NCI-H446 (cell line): ENCODE measurements around the gene TRA2A.
"Not testable (repeated sequence)": the region's sequence is repeated elsewhere in the genome, so short reads cannot be mapped to it uniquely, and the experiment has no call there.

Source experiments
- DNase-seq, 2 experiments: peaks; one replicate each; lab custom pipeline; 2025; lab: John Stamatoyannopoulos, UW

TRA2A gene

DNA sequence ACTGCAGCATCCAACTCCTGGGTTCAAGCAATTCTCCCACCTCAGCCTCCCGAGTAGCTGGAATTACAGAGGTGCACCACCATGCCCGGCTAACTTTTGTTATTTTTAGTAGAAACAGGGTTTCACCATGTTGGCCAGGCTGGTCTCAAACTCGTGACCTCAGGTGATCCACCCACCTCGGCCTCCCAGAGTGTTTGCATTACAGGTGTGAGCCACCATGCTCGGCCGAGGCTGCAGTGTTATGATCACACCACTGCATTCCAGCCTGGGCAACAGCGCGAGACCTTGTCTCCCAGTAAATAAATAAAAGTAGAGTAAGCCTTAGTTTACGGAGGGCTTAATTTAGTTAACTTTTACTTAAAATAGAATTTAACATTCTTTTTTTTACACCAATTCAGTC, 37.8 kb downstream of the TRA2A start:
- DNase-seq = no peak

DNA sequence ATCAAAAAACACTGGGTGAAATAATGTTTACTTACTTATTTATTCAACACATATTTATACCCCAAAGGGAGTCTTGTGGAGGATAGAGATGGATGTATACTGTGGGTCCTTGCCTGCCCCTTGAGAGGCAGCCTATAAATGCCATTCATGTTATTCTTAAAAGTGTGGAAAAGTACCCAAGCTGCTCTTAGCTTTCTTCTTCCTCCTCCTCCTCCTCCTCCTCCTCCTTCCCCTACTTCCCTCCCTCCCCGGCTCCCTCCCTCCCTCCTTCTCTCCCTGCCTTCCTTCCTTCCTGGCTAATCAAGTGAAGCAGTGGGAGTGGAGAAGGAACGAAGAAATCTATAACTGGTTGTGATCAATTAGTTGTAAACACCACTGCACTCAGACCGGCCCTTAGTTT, 40.3 kb downstream of the TRA2A start:
- no peak for DNase-seq

DNA sequence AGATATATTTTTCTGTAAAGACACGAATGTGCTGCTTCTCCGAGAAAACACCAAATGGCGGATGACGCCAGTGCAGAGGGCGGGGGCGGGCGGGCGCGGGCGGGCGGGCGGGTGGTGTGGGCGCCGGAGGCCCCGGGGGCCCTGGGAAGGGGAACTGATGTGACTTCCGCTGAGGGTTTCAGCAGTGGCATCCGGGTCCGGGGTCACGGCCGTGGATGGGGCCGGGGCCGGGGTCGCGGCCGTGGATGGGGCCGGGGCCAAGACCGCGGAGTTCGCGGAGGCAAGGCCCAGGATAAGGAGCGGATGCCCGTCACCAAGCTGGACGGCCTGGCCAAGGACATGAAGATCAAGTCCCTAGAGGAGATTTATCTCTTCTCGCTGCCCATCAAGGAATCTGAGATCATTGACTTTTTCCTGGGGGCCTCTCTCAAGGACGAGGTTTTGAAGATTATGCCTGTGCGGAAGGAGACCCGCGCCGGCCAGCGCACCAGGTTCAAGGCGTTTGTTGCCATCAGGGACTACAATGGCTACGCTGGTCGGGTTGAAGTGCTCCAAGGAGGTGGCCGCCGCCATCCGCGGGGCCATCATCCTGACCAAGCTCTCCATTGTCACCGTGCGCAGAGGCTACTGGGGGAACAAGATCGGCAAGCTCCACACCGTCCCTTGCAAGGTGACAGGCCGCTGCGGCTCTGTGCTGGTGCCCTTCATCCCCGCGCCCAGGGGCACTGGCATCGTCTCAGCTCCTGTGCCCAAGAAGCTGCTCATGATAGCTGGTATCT, 41.2 kb downstream of the TRA2A start:
- no peak for DNase-seq

DNA sequence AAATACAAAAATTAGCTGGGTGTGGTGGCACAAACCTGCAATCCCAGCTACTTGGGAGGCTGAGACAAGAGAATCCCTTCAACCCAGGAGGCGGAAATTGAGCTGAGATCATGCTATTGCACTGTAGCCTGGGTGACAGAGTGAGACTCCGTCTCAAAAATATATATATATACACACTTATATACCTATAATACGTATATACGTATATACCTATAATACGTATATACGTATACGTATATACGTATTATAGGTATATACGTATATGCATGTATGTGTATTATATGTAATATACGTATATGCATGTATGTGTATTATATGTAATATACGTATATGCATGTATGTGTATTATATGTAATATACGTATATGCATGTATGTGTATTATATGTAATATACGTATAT, 43.1 kb downstream of the TRA2A start:
- DNase-seq = not testable (repeated sequence)

DNA sequence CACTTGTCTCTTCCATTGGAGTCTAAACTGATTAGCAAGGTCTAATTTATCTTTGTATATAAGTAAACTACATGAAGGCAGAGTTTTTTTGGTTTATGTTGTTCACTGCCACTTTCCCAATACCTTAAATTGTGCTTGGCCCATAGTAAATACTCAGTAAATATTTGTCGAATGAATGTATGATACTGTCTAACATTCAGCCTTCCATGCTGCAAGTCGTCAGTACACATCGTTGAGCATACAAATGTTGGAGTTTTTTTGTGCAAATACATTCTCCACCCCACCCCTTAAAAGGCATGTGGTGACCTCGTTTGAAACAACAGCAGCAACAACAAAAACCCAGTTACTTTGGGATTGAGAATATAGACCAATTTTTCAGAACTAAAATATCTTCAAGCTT, 44.1 kb downstream of the TRA2A start:
- no peak for DNase-seq

DNA sequence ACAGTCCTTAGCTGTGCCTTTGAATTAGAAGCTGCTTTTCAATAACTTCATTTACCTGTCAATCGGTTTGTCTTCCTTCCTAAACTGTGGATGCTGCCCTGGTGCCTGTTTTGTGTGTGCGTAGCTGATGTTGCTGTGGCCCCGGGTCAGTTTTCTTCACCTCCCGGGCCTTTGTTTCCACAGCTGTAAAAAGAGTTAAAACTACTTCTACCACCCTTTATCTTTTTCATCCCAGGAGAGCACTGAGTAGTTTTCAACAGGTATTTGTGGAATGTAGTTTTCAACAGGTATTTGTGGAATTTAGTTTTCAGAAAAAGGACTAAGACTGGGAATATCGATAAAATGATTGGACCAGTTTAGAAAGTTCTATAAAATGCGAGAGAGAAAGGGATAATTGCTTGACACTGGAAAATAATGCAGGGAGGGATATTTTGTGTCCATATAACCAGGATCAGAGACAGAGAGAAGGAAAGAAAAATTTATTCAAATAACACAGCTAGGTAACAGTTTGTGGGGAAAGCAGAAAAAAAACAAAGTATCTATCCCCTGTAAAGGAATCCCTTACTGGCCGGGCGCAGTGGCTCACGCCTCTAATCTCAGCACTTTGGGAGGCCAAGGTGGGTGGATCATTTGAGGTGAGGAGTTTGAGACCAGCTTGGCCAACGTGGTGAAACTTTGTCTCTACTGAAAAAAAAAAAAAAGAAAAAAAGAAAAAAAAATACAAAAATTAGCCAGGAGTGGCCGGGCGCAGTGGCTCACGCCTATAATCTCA, 45.6 kb downstream of the TRA2A start:
- DNase-seq = no peak

DNA sequence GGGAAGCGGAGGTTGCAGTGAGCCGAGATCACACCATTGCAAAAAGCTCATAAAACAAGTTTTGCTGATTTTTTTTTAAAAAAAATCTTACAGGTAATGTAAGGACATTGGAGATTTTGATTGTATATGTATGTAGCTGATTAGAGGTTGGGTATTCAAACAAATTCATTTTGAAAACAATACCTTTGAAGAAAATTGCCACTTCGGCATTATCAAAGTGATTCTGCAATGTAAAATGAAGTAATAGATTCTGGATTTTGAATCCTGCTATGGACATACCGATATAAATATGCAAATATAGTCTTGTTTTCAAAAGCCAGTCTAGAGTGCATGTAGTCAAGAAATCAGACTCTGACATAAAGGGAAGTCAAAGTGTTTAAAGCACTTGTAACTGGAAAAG, 49.1 kb downstream of the TRA2A start:
- no peak for DNase-seq

DNA sequence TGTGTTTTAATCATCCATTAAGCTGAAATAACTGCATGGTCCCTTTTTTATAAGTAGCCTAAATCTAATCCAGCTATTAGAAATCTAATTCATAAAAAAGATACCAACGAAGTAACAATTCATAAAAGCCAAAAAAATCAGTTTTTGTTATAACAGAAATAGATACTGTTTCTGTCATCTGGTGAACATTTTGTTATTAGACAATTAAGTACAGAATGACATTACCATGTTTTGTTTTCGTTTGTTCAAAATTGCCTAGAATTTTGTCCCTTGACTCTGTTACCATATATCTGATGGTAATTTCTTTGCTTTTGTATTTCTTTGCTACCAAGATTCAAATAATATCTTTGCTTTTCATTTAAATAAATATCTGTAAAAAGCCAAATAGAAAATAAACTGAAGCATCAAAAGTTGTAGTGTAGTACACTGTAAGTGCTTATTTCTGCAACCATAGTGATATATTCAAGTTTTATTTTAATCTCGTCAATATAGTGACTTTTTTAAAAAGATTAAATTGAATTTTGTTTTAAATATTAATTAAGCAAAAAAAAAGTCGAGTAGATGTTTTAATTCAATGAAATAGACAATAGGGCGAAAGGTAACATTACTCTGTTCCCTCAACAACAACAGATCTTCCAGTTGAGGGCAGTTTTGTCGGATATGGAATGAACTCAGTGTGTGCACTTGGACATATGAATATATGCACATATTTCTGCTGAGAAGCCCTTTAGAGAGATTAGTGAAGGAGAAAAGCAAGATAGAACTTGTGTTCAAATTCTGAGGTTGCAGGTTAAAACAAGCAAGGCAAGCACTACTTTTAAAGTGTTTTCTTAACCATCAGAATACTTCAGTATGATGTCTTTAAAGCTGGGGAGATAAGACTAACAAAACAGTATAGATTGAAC, 53.6 kb downstream of the TRA2A start:
- no peak for DNase-seq

DNA sequence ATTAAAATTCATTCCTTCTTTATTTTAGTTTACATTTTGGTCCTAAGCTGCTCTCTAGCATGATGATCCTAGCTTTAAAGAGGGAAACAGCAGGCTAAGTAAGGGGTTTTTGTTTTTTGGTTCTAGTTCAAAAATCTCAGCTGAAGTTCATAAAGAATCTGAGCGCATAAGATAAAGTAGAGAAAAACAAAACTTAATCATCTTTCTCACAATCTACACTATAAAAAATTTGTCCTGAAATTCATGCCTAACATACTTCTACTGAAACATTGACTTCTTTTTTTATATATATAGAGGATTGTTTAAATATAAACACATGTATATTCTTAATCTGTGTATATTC, 54.7 kb downstream of the TRA2A start:
- DNase-seq = no peak

DNA sequence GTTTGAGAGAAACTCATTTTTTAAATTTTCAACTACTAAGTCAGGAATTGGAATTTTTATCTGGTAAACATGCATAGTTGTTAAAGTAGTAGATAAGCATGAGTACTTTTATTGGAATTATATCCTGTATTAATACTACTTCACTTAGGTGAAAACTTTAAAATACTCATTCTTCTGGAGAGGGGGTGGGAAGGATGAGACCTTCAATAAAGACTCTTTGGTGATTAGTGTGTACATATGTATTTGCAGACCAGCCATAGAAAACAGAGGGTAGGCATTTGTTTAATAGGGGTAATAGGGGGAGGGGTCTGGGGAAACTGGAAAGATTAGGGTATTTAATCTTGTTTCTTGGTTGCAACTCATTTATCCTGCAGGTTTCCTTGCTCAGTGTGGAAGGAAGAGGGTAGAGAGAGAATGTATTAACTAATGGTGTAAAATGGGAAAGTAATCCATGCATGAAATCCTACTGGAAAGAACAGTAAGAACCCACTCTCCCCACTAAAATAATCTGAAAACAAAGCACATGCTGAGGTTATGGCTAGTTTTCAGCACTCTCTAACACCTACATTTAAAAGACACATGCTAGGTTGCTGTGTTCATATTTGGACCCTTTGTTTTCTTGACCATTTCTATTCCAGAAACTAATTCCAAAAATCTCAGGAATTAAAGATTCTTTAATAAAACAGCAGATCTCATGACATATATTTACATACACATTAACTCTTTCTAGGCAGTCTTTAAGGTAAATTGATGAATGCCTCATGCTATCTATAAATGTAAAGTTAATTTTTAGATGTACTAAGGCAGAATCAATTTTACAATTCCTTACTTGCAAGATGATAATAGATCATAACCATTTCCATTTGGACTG, 55.3 kb downstream of the TRA2A start:
- DNase-seq = no peak

DNA sequence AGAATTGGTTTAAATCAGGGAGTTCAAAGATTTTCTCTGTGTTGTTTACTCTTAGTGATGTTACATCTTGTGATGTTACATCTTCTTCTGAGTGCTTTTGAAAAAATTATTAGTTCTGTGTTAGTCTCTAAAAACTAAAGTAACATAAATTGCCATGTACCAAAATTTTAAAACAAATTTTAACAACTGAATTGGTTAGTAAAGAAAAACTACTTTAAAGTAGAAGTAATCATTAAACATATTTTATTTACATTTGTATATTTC, 56.3 kb downstream of the TRA2A start:
- DNase-seq = no peak

DNA sequence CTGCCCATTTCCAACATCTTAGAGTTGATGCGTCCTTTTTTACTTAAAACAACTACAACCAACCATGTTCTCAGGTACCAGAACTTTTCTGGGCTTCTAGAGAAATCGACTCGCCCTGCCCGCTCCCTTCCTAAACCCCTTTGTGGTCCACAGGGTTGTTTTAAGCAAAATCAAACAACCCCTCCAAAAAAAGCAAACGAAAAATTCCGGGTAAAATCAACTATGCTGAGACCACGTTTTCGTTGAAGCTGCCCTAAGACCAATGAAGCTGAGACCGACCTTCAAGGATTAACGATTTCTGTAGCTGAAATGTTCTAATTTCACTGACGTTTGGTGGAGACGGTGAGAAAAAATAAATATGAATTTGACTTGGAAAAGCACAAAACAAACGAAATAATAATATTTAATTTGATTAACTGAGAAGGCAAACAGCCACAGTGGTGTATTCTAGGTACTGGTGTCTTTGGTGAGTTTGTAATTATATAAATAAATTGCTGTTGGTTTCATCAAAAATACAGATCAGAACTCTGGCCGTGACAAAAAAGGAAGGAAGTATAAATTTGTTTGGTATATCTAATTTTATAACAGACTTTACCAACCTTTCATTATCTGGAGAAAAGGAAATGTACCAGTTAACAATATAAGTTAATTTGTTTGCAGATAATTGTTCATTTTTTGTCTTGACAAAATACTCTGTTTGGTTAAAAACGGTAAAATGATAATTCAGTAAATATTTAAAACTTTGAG, 56.8 kb downstream of the TRA2A start:
- DNase-seq = peak in 1 of 2 experiments; percentile 56

DNA sequence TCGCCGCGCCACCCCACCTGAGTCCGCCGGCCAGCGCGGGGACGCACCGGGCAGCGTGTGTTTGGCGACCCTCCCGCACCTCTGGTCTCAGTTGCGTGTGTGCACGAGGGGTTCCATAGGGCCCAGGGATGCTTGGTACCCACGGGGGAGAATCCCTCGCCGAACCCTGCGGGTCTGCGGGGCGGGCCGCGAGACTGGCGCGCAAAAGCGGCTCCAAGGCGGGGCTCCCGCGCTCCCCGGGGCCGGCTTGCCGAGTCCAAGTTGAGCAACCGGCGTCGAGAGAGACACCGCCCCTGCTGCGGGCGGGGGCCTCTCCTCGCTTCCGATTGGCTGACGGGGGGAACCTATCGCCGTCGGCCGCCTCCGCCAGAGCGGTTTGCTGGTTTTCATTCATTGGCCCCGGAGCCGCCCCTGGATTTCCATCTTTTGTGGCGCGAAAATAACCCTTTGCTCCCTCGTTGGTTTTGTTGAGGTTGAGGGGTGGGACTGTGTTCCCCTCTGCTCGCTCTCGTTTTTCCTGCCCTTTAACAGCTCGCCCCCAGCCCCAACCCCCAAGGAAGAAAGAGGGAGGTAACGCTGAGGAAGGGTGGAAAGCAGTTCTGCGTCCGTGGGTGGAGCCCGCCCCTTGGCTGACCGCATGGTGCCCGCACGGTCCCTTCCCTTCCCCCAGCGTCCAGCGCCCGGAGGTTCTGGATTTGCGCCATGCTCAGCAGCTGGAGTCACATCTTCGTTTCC, 57.5 kb downstream of the TRA2A start:
- DNase-seq = peak; percentile 97 to 99

DNA sequence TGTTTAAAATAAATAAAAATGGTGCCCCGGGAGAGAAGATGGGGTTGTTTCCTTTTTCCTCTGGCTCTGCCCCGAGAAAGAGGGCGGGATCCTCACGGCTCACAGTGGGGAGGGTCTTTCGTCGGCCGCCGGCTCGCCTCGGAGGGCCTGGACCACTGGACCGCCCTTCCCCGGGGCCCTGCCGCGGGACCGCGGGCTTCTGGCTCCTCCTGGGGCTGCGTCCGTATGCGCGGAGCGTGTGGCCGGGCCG, 58.0 kb downstream of the TRA2A start:
- peak; percentile 58 to 75 for DNase-seq

DNA sequence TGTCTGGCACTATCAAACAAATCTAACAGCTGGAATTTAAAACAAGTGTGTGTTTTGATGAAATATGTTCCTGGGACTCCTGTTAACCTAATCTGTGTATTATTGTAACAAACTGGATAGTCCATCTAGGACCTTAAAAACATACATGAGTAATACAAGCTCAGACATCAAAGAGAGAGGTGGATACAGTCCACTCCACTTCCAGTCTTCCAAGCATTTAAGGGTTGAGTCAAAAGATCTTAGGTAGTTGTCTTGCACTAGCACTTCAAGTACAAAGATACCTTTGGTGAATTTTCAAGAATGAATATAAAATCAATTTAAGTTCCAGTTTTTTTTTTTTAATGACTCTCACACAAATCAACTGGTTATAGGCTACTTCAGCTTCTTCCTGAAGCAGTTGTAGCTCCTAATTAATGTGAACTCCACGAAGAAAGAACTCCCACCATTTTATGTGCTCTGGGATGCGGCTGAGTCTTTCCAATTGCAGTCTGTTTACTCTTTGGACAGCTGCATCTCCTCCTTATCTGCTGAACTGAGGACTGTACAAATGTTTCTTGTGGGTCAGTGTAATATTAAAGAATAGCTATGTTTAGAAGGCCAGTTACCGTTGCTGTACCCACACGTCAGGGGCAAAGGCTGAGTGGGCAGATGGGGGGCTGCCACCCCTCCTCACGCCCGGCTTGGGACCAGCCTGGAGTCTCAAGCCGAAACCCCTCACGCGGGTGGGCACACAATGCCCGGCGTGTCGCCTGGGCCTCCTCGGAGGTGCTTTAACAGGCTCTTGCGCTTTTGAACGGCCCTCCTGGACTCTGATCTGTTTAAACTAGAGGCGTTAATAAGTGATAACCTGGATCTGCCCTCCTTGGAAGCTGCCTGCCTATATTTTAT, 58.6 kb downstream of the TRA2A start:
- DNase-seq = peak in 1 of 2 experiments; percentile 35

DNA sequence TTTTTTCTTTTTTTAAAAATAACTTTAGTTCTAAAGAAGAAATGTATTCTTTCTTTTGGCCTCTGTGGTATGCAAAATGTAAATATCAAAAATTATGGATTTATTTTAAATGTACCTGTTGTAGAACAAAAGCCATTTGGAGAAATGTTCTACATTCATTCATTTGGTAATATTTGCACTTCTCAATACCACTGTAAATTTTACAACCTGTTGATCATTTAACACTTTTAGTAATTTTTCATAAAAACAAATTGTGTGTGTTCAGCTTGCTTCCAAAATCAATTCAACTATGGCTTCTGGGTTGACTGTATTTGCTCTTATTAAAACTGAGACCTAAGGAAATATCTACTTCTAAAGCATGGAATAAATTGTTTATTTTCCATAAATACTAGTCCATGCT, 59.2 kb downstream of the TRA2A start:
- no peak for DNase-seq

DNA sequence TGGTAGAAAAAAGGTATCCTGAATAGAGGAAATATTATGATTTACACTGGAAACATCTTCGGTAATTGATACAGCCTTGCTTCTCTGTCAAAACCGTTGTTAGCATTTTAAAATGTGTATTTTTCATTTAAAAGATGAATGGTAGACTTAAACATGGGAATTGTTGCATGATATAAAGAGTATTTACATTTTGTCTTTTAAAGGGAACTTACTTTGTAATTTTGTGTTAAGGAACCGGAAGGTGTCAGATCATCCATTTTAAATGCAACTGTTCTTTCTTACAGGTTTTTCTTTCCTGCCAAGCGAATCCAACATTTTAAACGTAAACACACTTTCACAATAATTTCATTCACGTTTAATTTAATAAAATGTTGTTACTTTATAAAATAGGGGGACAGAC, 59.7 kb downstream of the TRA2A start:
- peak in 1 of 2 experiments; percentile 12 for DNase-seq

DNA sequence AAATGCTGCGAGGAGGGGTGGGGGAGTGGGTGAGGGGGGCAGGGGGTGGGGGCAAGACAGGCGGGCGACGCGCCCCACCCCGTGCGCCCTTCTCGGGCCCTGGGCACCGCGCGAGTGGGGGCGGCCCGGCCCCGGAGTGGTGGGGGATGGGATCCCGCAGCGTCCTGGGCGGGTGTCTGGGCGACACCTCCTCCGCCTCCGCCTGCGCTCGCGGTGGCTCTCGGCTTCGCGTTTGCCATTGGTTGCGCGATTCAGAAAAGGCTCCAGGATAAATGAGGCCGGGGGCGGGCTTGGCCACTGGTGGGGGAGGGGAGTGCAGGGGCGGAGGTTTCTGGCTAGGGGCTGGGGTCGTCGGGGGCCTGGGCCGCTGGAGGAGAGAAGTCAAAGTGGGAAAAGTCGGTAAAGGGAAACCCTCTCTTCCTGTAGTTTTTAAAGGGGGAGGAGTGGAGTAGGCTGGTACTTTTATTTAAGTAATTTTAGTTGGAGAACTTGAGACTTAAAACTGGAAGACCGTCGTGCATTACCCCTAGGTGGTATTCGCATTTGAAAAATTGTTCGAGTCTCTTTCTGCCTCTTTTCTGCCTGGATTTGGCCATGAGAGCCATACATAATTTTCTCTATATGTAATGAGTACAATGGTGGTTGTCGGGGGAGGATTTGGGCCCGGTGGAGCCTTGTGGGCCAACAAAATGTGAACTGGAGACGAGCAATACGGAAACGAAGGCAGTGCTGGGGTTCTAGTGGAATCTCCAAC, 60.5 kb downstream of the TRA2A start:
- DNase-seq = peak; percentile 89 to 95
